ENCODE results near the gene MED15. TPM values are rescaled to one million over a fixed set of nuclear protein-coding genes. Genes with fewer than 3 reads are reported as not detected.
"Not testable (repeated sequence)": the region's sequence is repeated elsewhere in the genome, so short reads cannot be mapped to it uniquely, and the experiment has no call there.

Gene MED15
- total RNA-seq, 1 experiment from 2014 or later, result 94.7 TPM

DNA sequence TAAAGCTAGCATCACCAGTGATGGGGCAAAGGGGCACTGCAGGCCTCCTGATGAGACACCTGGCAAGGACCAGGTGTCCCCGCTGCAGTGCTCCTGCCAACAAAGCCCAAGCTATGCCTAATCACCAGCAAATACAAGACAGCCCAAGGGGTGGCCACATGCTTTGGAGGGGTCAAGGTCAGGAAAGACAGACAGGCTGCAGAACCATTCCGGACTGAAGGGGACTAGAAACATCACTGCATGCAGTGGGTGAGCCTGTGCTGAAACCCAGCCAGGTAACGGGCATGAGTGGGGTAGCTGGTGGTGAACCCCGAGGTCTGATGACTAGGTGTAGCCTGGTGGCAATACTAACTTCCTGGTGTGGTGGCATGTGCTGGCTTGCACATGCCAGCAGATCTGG is 111.1 kb downstream of the MED15 start:
- H3K4me1 Mint-ChIP-seq (ENCODE audit: low read depth, unreplicated experiment), result no peaks in the 10 kb centered on the region
- Histone ChIP-seq H3K4me3 (ENCODE audit: low read depth, low read length) (no peak overlapping the region), H3K27me3 (replicated peaks; ENCODE audit: control insufficient read depth, insufficient read depth, low read length) (no peaks in the 10 kb centered on the region), H3K9me3 (no peaks in the 10 kb centered on the region), H3K4me1 (no peaks in the 10 kb centered on the region), H3K36me3 (ENCODE audit: control insufficient read depth, insufficient read depth, low read length) (no peaks in the 10 kb centered on the region)
- TF ChIP-seq, protein P1, sequence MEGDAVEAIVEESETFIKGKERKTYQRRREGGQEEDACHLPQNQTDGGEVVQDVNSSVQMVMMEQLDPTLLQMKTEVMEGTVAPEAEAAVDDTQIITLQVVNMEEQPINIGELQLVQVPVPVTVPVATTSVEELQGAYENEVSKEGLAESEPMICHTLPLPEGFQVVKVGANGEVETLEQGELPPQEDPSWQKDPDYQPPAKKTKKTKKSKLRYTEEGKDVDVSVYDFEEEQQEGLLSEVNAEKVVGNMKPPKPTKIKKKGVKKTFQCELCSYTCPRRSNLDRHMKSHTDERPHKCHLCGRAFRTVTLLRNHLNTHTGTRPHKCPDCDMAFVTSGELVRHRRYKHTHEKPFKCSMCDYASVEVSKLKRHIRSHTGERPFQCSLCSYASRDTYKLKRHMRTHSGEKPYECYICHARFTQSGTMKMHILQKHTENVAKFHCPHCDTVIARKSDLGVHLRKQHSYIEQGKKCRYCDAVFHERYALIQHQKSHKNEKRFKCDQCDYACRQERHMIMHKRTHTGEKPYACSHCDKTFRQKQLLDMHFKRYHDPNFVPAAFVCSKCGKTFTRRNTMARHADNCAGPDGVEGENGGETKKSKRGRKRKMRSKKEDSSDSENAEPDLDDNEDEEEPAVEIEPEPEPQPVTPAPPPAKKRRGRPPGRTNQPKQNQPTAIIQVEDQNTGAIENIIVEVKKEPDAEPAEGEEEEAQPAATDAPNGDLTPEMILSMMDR (IDR thresholded peaks at IDR 0.05; ENCODE audit: insufficient read depth in 1 of 2, low read depth in 1 of 2, low read length in 1 of 2, severe bottlenecking in 1 of 2, unreplicated experiment in 1 of 2), result no peak
- BruUV-seq (replicated peaks), result no TSS peak
- ChIA-PET CTCF (no interaction called here), POLR2A (no interaction called here)
- H3K36me3 Mint-ChIP-seq (ENCODE audit: insufficient read depth, unreplicated experiment), result no peaks in the 10 kb centered on the region
- no peaks in the 10 kb centered on the region for H3K9me3 Mint-ChIP-seq (ENCODE audit: unreplicated experiment)
- DNase-seq, result no peak
- no peak overlapping the region for H3K27ac Mint-ChIP-seq (ENCODE audit: unreplicated experiment)
- no peak overlapping the region for H3K4me3 Mint-ChIP-seq (ENCODE audit: unreplicated experiment)
- intact Hi-C loops (cut with micrococcal nuclease; ENCODE audit: unreplicated experiment), result no loop called here
- H3K27me3 Mint-ChIP-seq (ENCODE audit: insufficient read depth, unreplicated experiment), result no peaks in the 10 kb centered on the region

DNA sequence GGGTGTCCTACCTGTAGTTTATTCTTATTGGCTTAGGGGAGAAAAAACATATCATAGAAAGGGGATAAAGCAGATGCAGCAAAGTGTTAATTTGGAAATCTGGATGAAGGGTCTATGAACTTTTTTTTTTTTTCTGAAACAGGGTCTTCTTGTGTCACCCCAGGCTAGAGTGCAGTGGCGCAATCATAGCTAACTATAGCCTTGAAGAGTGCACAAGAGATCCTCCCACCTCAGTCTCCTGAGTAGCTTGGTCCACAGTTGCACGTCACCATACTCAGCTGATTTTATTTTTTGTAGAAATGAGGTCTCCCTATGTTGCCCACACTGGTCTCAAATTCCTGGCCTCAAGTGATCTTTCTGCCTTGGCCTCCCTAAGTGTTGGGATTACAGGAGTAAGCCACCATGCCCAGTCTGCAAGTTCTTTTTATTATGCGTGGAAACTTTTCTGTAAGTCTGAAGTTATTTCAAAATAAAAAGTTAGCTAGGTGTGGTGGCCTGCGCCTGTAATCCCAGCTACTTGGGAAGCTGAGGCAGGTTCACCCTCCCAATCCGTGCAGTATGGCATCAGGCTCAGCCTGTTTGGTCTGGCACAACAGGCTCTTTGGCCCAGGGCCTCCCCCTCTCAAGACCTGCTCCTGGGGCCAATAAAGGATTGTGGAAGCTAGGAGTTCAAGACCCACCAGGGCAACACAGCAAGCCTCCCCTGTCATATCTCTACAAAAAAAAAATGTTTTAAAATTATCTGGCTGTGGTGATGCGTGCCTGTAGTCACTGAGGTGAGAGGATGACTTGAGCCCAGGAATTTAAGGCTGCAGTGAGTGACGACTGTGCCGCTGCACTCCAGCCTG is 111.9 kb downstream of the MED15 start:
- Mint-ChIP-seq H3K27me3 (ENCODE audit: insufficient read depth, unreplicated experiment) (no peaks in the 10 kb centered on the region), H3K4me3 (ENCODE audit: unreplicated experiment) (no peak overlapping the region), H3K4me1 (ENCODE audit: low read depth, unreplicated experiment) (no peaks in the 10 kb centered on the region), H3K9me3 (ENCODE audit: unreplicated experiment) (no peaks in the 10 kb centered on the region), H3K27ac (ENCODE audit: unreplicated experiment) (no peak overlapping the region), H3K36me3 (ENCODE audit: insufficient read depth, unreplicated experiment) (no peaks in the 10 kb centered on the region)
- DNase-seq, result no peak
- POLR2A ChIA-PET, result no interaction called here
- TF ChIP-seq, protein P1 (IDR thresholded peaks at IDR 0.05; ENCODE audit: insufficient read depth in 1 of 2, low read depth in 1 of 2, low read length in 1 of 2, severe bottlenecking in 1 of 2, unreplicated experiment in 1 of 2), result no peak
- no peaks in the 10 kb centered on the region for H3K36me3 ChIP-seq (ENCODE audit: control insufficient read depth, insufficient read depth, low read length)
- intact Hi-C loops (cut with micrococcal nuclease; ENCODE audit: unreplicated experiment), result no loop called here
- CTCF ChIA-PET, result interaction anchor here (0.6 kb wide), 1 partner anchor 165 kb away, joined by 3 read pairs; no protein-coding TSS in a partner anchor
- no peaks in the 10 kb centered on the region for H3K4me1 ChIP-seq
- no peak overlapping the region for H3K4me3 ChIP-seq (ENCODE audit: low read depth, low read length)
- BruUV-seq (replicated peaks), result no TSS peak
- no peaks in the 10 kb centered on the region for H3K27me3 ChIP-seq (replicated peaks; ENCODE audit: control insufficient read depth, insufficient read depth, low read length)
- no peaks in the 10 kb centered on the region for H3K9me3 ChIP-seq

DNA sequence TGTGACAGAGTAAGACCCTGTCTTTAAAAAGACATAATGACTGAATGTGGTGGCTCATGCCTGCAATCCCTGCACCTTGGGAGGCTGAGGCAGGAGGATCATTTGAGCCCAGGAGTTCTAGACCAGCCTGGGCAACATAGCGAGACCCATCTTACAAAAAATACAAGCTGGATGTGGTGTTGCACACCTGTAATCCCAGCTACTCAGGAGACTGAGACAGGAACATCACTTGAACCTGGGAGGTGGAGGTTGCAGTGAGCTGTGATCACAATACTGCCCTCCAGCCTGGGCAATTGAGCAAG is 112.4 kb downstream of the MED15 start:
- not testable (repeated sequence) for H3K4me1 Mint-ChIP-seq (ENCODE audit: low read depth, unreplicated experiment); BruUV-seq (replicated peaks)

More for the DNA sequence above, 112.4 kb downstream of the MED15 start:
- DNase-seq; H3K27ac Mint-ChIP-seq (ENCODE audit: unreplicated experiment); H3K36me3 Mint-ChIP-seq (ENCODE audit: insufficient read depth, unreplicated experiment); POLR2A ChIA-PET; H3K27me3 ChIP-seq (replicated peaks; ENCODE audit: control insufficient read depth, insufficient read depth, low read length); H3K9me3 ChIP-seq; H3K4me1 ChIP-seq; H3K27me3 Mint-ChIP-seq (ENCODE audit: insufficient read depth, unreplicated experiment); H3K4me3 ChIP-seq (ENCODE audit: low read depth, low read length); intact Hi-C loops (cut with micrococcal nuclease; ENCODE audit: unreplicated experiment); H3K4me3 Mint-ChIP-seq (ENCODE audit: unreplicated experiment); H3K9me3 Mint-ChIP-seq (ENCODE audit: unreplicated experiment); H3K36me3 ChIP-seq (ENCODE audit: control insufficient read depth, insufficient read depth, low read length): not testable (repeated sequence)
- CTCF ChIA-PET, result interaction anchor here (0.6 kb wide), 1 partner anchor 165 kb away, joined by 3 read pairs; no protein-coding TSS in a partner anchor

All from Caco-2 (cell line).